ENCODE data around the gene CCDC71L. TPM values are rescaled to one million over a fixed set of nuclear protein-coding genes. Genes with fewer than 3 reads are reported as not detected.
A peak's percentile ranks its signal among the peaks of the same experiment; 100 is the strongest.

CCDC71L gene
- total RNA-seq, 1 donor from 2014 or later = 22.0 TPM

- H3K27ac Mint-ChIP-seq (ENCODE audit: unreplicated experiment) = no peak overlapping the region
- DNase-seq (ENCODE audit: low spot score) = no peak
Measured at GRCh38 chr7:106611911-106612310, 49.0 kb downstream of the CCDC71L start.

DNA sequence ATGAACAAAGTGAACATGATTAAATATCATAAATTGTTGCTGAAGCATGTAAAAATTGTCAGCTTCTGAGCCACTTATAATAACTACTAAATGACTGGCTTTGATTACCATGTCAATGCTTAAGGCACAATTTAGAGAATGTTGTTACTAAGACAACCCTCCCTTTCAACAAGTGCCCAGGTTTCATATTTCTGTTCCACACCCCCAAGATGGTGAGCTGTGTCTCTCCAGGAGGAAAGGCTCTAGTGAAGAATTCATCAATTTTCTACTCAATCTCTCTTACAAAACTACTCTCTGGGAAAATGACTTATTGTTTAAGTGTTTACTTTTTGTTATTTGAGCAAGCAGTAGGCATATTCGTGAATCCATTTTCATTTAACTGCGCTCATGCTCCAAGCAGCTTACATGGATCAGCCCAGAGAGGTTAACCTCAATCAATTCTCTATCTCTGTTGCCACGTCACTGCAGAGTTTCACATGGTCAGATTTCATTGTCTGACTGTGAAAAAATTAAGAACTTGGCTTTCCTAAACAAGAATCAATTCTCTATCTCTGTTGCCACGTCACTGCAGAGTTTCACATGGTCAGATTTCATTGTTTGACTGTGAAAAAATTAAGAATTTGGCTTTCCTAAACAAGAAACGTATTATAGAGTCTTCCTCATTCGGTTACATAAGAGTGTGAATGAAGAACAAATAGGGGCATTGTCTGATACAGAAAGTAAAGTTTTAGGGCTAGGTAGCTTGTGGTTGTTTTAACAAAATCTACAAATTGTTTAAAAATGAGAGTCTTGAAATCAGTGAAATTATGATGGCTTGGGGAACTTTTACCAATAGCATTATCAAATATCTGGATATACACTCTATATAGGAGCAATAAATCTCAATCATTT lies 49.7 kb downstream of the CCDC71L start:
- no peak for TF ChIP-seq CTCF (IDR thresholded peaks at IDR 0.05)
- Mint-ChIP-seq H3K9me3 (ENCODE audit: low read depth) (peaks cover 6% of the 10 kb centered on the region), H3K27ac (ENCODE audit: unreplicated experiment) (no peak overlapping the region), H3K27me3 (ENCODE audit: low read depth) (no peaks in the 10 kb centered on the region), H3K4me1 (ENCODE audit: low read depth) (peaks cover 59% of the 10 kb centered on the region), H3K4me3 (ENCODE audit: unreplicated experiment) (no peak overlapping the region), H3K36me3 (ENCODE audit: low read depth) (no peaks in the 10 kb centered on the region)
- DNase-seq (ENCODE audit: low spot score) = no peak

More at GRCh38 chr7:106611911-106612310, 49.0 kb downstream of the CCDC71L start:
- TF ChIP-seq CTCF (IDR thresholded peaks at IDR 0.05) = no peak
- Mint-ChIP-seq H3K27me3 (ENCODE audit: low read depth) (no peaks in the 10 kb centered on the region), H3K4me3 (ENCODE audit: unreplicated experiment) (no peak overlapping the region), H3K36me3 (ENCODE audit: low read depth) (no peaks in the 10 kb centered on the region), H3K4me1 (ENCODE audit: low read depth) (peaks cover 64% of the 10 kb centered on the region), H3K9me3 (ENCODE audit: low read depth) (peaks cover 6% of the 10 kb centered on the region)

DNA sequence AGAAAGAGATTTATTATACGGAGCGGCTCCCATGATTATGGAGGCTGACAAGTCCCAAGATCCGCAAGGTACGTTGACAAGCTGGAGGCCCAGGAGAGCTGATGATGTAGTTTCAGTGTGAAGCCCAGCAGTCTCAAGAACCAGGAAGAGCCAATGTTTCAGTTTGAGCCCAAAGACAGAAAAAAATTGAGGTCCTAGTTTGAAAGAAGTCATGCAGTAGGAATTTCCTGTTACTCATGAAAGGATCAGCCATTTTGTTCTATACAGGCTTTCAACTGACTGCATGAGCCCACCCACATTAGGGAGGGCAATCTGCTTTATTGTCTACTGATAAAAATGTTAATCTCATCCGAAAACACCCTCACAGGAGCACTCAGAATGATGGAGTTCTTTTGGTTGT lies 51.5 kb downstream of the CCDC71L start:
- TF ChIP-seq CTCF (IDR thresholded peaks at IDR 0.05) = no peak
- Mint-ChIP-seq H3K27ac (ENCODE audit: unreplicated experiment) (peak overlapping the region; percentile 88), H3K9me3 (ENCODE audit: low read depth) (peaks cover 6% of the 10 kb centered on the region), H3K36me3 (ENCODE audit: low read depth) (no peaks in the 10 kb centered on the region), H3K27me3 (ENCODE audit: low read depth) (no peaks in the 10 kb centered on the region), H3K4me1 (ENCODE audit: low read depth) (peaks cover 43% of the 10 kb centered on the region), H3K4me3 (ENCODE audit: unreplicated experiment) (no peak overlapping the region)
- DNase-seq (ENCODE audit: low spot score) = no peak

DNA sequence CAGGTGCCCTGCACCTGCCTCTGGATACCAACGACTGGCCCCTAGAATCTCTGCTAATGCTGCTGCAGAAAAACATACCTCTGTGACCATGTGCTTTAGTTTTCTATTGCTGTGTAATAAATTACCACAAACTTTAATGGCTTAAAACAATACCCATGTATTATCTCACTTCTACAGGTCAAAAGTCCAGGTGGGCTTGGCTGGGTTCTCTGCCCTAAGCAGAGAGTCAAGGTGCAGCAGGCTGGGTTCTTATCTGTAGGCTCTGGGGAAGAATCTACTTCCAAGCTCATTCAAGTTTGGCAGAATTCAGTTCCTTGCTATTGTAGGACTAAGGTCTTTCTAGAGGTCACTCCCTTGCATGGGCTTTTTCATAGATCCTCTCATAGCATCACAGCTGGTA lies 52.3 kb downstream of the CCDC71L start:
- H3K4me1 Mint-ChIP-seq (ENCODE audit: low read depth) = peaks cover 36% of the 10 kb centered on the region
- H3K36me3 Mint-ChIP-seq (ENCODE audit: low read depth) = no peaks in the 10 kb centered on the region
- no peak overlapping the region for H3K27ac Mint-ChIP-seq (ENCODE audit: unreplicated experiment)
- H3K4me3 Mint-ChIP-seq (ENCODE audit: unreplicated experiment) = no peak overlapping the region
- no peak for TF ChIP-seq CTCF (IDR thresholded peaks at IDR 0.05)
- H3K27me3 Mint-ChIP-seq (ENCODE audit: low read depth) = no peaks in the 10 kb centered on the region
- no peak for DNase-seq (ENCODE audit: low spot score)
- H3K9me3 Mint-ChIP-seq (ENCODE audit: low read depth) = peaks cover 6% of the 10 kb centered on the region

Other genes with a start within 250 kb of the CCDC71L start
- not detected in 3 replicates for gene PIK3CG, start 204.1 kb upstream of the CCDC71L start, total RNA-seq

Measured in chondrocyte (in vitro differentiated cells).